H1 (cell line): ENCODE data around the gene ARHGAP11B. TPM values are rescaled to one million over a fixed set of nuclear protein-coding genes. Genes with fewer than 3 reads are reported as not detected.

Experiments used
- polyA plus RNA-seq, 7 experiments: library from polyadenylated mRNA; depleted of rRNA in 3 of 7; stranded (reverse) in 5 of 7; unstranded in 2 of 7; fragments of >200 nt in 5 of 7; fragments of 200-250 nt in 2 of 7; gene quantifications; 1 replicate in 5 of 7; 2 replicates in 1 of 7; 4 replicates in 1 of 7; pipeline versions ENCODE4 v1.2.1 to v1.2.3, GENCODE V29; 2011 to 2013; ENCODE audit warnings: missing spikeins in 2 of 7, mixed read lengths in 2 of 7
- small RNA-seq: library from polyadenylated mRNA; stranded (forward); fragments of <200 nt; extraction: miRNeasy Mini kit (QIAGEN cat#:217004); gene quantifications from one replicate; pipeline ENCODE3, GENCODE V24; 2013; ENCODE audit not compliant: insufficient read depth
- total RNA-seq: library from RNA; stranded (reverse); fragmentation: NEBNext Ultra II Directional; extraction: Animal tissue kit (Norgen Biotek cat#: 25700); gene quantifications from 2 replicates; pipeline ENCODE4 v1.2.1, GENCODE V29; 2021

The ARHGAP11B gene

Small RNA genes lying within 50 kb of the gene (small RNA-seq; reads per million reads assigned to genes)
- gene RF00019 = not detected
- gene RF00096 = not detected
- gene RN7SL628P = not detected

Other genes starting within 250 kb of the ARHGAP11B start
- gene CHRFAM7A, start 232.6 kb upstream of the ARHGAP11B start, total RNA-seq = 3.3 and 7.3 TPM in 2 replicates
- gene CHRFAM7A, start 232.6 kb upstream of the ARHGAP11B start, polyA plus RNA-seq (2011; rRNA removed) = 3.0 and 3.1 TPM in 2 replicates
- 0.10 and 0.34 TPM in 2 replicates for gene GOLGA8R, start 211.9 kb upstream of the ARHGAP11B start, total RNA-seq
- 0.03 TPM in 1 of 2 replicates, not detected in the other for gene GOLGA8R, start 211.9 kb upstream of the ARHGAP11B start, polyA plus RNA-seq (2011; rRNA removed)
- gene GOLGA8Q, start 74.1 kb upstream of the ARHGAP11B start, total RNA-seq = not detected in 2 replicates
- not detected in 2 replicates for gene GOLGA8Q, start 74.1 kb upstream of the ARHGAP11B start, polyA plus RNA-seq (2011; rRNA removed)
- gene GOLGA8H, start 22.1 kb upstream of the ARHGAP11B start, total RNA-seq = 0.71 and 1.4 TPM in 2 replicates
- gene GOLGA8H, start 22.1 kb upstream of the ARHGAP11B start, polyA plus RNA-seq (2011; rRNA removed) = 0.26 and 0.49 TPM in 2 replicates